ENCODE results near the gene COL6A5. TPM values are rescaled to one million over a fixed set of nuclear protein-coding genes. Genes with fewer than 3 reads are reported as not detected.

COL6A5 gene
- total and polyA plus RNA-seq, 2 experiments from 2014 or later = 0.03 to 0.05 TPM

GRCh38 chr3:130488288-130488687 is 142.8 kb downstream of the COL6A5 start (continued):
- TF ChIP-seq, protein P1, sequence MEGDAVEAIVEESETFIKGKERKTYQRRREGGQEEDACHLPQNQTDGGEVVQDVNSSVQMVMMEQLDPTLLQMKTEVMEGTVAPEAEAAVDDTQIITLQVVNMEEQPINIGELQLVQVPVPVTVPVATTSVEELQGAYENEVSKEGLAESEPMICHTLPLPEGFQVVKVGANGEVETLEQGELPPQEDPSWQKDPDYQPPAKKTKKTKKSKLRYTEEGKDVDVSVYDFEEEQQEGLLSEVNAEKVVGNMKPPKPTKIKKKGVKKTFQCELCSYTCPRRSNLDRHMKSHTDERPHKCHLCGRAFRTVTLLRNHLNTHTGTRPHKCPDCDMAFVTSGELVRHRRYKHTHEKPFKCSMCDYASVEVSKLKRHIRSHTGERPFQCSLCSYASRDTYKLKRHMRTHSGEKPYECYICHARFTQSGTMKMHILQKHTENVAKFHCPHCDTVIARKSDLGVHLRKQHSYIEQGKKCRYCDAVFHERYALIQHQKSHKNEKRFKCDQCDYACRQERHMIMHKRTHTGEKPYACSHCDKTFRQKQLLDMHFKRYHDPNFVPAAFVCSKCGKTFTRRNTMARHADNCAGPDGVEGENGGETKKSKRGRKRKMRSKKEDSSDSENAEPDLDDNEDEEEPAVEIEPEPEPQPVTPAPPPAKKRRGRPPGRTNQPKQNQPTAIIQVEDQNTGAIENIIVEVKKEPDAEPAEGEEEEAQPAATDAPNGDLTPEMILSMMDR (conservative IDR thresholded peaks at IDR 0.05; ENCODE audit: low read depth in 2 of 2) = no peak
- no peak for TF ChIP-seq ZNF331 (CRISPR knock-in tag; IDR thresholded peaks at IDR 0.05; ENCODE audit: low read depth)
- no peak for TF ChIP-seq EZH2 (IDR thresholded peaks at IDR 0.05; ENCODE audit: low read depth, unreplicated experiment)
- no peak for TF ChIP-seq JUNB (IDR thresholded peaks at IDR 0.05; ENCODE audit: unreplicated experiment)
- no peak for TF ChIP-seq EZH2phosphoT487 (IDR thresholded peaks at IDR 0.05; ENCODE audit: unreplicated experiment)
- TF ChIP-seq STAT1 (IDR thresholded peaks at IDR 0.05; ENCODE audit: unreplicated experiment) = no peak

GRCh38 chr3:130488769-130489450 is 143.4 kb downstream of the COL6A5 start:
- DNase-seq (ENCODE audit: low spot score) = no peak
- no peaks in the 10 kb centered on the region for H3K79me2 ChIP-seq (replicated peaks; ENCODE audit: insufficient read depth)
- H4K20me1 ChIP-seq (replicated peaks; ENCODE audit: insufficient read depth) = no peaks in the 10 kb centered on the region
- Mint-ChIP-seq H3K4me3 (no peak overlapping the region), H3K27ac (no peak overlapping the region), H3K9me3 (no peaks in the 10 kb centered on the region), H3K27me3 (ENCODE audit: insufficient read depth, low read depth, poor library complexity) (no peaks in the 10 kb centered on the region), H3K36me3 (ENCODE audit: low read depth) (no peaks in the 10 kb centered on the region), H3K4me1 (peaks cover 5% of the 10 kb centered on the region; the same call in 2 of the 3 replicates)
- no peak overlapping the region for H3K27ac ChIP-seq (ENCODE audit: low read depth)
- no peak for ATAC-seq
- H3K36me3 ChIP-seq (ENCODE audit: insufficient read depth) = no peaks in the 10 kb centered on the region
- H3K9me2 ChIP-seq (ENCODE audit: insufficient read depth) = no peaks in the 10 kb centered on the region
- H3K4me1 ChIP-seq (ENCODE audit: insufficient read depth) = no peaks in the 10 kb centered on the region
- H3F3A ChIP-seq (replicated peaks; ENCODE audit: low read depth) = no peaks in the 10 kb centered on the region
- H3K4me2 ChIP-seq = no peak overlapping the region
- no peaks in the 10 kb centered on the region for H3K27me3 ChIP-seq (ENCODE audit: insufficient read depth)
- no peak overlapping the region for H3K4me3 ChIP-seq
- no peak overlapping the region for H2AFZ ChIP-seq
- TF ChIP-seq, protein P2, sequence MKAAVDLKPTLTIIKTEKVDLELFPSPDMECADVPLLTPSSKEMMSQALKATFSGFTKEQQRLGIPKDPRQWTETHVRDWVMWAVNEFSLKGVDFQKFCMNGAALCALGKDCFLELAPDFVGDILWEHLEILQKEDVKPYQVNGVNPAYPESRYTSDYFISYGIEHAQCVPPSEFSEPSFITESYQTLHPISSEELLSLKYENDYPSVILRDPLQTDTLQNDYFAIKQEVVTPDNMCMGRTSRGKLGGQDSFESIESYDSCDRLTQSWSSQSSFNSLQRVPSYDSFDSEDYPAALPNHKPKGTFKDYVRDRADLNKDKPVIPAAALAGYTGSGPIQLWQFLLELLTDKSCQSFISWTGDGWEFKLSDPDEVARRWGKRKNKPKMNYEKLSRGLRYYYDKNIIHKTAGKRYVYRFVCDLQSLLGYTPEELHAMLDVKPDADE (IDR thresholded peaks at IDR 0.05) = no peak
- TF ChIP-seq POLR2AphosphoS5 (IDR thresholded peaks at IDR 0.05; ENCODE audit: low read depth) (no peak), EZH2phosphoT487 (IDR thresholded peaks at IDR 0.05; ENCODE audit: unreplicated experiment) (no peak), CREB1 (CRISPR knock-in tag; IDR thresholded peaks at IDR 0.05; ENCODE audit: low read depth) (no peak), ZNF331 (CRISPR knock-in tag; IDR thresholded peaks at IDR 0.05; ENCODE audit: low read depth) (no peak), STAT1 (IDR thresholded peaks at IDR 0.05; ENCODE audit: unreplicated experiment) (no peak), JUNB (IDR thresholded peaks at IDR 0.05; ENCODE audit: unreplicated experiment) (no peak), REST (IDR thresholded peaks at IDR 0.05; ENCODE audit: unreplicated experiment) (no peak), NANOG (IDR thresholded peaks at IDR 0.05; ENCODE audit: borderline replicate concordance) (no peak), ZNF462 (CRISPR knock-in tag; IDR thresholded peaks at IDR 0.05) (no peak)
